Activated T-helper 1 cell treated with anti-CD3 and anti-CD28 coated beads, Interleukin-12 subunit alpha, Interleukin-12 subunit beta, Interleukin-2, Interleukin-4 antibody, amounts not matched to agents 30 ng/mL and 10 ng/mL and 1 ng/mL, durations not matched to agents 14 hours and 24 hours and 36 hours (primary cell): ENCODE results near the gene IFI30. TPM values are rescaled to one million over a fixed set of nuclear protein-coding genes. Genes with fewer than 3 reads are reported as not detected.

Source experiments
- DNase-seq: peaks from one replicate; pipeline ENCODE4 v3.0.0; 2021; ENCODE audit warnings: low spot score
- H3K27ac Mint-ChIP-seq: one replicate; pipeline ENCODE4 v1.8.0; 2021; ENCODE audit warnings: mild to moderate bottlenecking, mixed read lengths
- H3K27me3 Mint-ChIP-seq: one replicate; pipeline ENCODE4 v1.8.0; 2022; ENCODE audit warnings: mild to moderate bottlenecking, moderate library complexity, mixed read lengths; ENCODE audit not compliant: insufficient read depth
- H3K36me3 Mint-ChIP-seq: one replicate; pipeline ENCODE4 v1.8.0; 2021; ENCODE audit warnings: low read depth, mixed read lengths
- H3K4me1 Mint-ChIP-seq: one replicate; pipeline ENCODE4 v1.8.0; 2021; ENCODE audit warnings: low read depth, mixed read lengths
- H3K4me3 Mint-ChIP-seq: one replicate; pipeline ENCODE4 v1.8.0; 2021; ENCODE audit warnings: mild to moderate bottlenecking, moderate library complexity, mixed read lengths
- H3K9me3 Mint-ChIP-seq: one replicate; pipeline ENCODE4 v1.8.0; 2021; ENCODE audit warnings: mixed read lengths
- intact Hi-C: fragments of 100-400 bp; cut with micrococcal nuclease; formaldehyde crosslinking; loops from one replicate; pipeline ENCODE4 v1.15.1; 2024
- total RNA-seq: library from RNA; stranded (reverse); gene quantifications from 2 replicates; pipeline ENCODE4 v1.2.3, GENCODE V29; 2022

IFI30 gene
- total RNA-seq, 1 donor from 2014 or later, result 49.9 TPM

DNA sequence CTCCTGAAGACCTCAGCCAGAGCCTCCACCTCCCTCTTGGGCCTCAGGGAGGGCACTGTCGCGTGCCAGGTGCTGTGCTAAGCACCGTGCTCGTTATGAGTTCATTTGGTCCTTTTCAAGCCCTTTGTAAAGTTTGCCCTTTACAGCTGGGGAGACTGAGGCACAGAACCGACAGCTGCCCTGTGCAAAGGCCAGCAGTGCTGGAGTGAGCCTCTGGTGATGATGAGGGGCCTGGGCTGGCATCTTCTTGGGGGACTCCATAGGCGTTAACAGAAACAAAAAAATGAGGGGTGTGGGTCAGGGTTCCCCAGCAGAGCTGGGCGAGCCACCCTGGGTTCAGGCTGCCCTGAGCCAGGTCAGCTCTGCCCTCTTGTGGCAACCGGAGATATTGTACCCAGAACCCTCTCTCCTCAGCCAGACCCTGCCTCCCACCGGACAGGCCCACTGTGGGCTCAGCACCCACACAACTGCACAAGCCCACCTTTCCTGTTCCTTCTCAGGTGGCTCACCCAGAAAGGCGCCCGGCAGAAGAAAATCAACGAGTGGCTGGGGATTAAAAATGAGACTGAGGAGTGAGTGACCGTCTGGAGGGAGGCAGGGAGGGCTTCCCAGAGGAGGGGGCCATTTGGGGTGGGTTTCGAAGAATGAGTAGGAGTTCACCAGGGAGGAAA lies 5.5 kb upstream of the IFI30 start:
- H3K9me3 Mint-ChIP-seq, result no peaks in the 10 kb centered on the region
- intact Hi-C loops, result loop anchor here (1.0 kb wide), 2 partner anchors 55 to 105 kb away; no protein-coding TSS in a partner anchor
- DNase-seq, result peak; percentile 54
- no peak overlapping the region for H3K4me3 Mint-ChIP-seq
- peaks cover 12% of the 10 kb centered on the region for H3K36me3 Mint-ChIP-seq
- peaks cover 3% of the 10 kb centered on the region for H3K27me3 Mint-ChIP-seq
- no peak overlapping the region for H3K27ac Mint-ChIP-seq
- peaks cover 4% of the 10 kb centered on the region for H3K4me1 Mint-ChIP-seq

DNA sequence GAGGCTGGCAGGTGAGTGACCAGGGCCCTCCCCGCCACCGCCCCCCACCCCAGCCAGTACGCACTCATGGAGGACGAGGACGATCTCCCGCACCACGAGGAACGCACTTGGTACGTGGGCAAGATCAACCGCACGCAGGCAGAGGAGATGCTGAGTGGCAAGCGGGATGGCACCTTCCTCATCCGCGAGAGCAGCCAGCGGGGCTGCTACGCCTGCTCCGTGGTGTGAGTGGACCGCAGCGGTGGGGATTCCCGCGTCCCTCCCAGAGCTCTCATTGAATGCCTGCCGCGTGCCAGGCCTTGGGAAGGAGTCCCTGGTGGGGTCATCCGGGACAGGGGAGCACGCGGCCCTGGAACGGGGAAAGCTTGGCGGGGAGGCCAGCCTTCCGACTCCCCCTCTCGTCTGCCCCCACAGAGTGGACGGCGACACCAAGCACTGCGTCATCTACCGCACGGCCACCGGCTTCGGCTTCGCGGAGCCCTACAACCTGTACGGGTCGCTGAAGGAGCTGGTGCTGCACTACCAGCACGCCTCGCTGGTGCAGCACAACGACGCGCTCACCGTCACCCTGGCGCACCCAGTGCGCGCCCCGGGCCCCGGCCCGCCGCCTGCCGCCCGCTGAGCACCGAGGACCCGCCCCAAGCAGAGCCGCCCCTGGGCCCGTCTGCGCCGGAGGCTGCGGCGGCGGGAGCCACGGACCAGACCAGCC lies 4.8 kb upstream of the IFI30 start:
- H3K9me3 Mint-ChIP-seq, result no peaks in the 10 kb centered on the region
- no peak for DNase-seq
- H3K27me3 Mint-ChIP-seq, result peaks cover 3% of the 10 kb centered on the region
- H3K4me3 Mint-ChIP-seq, result no peak overlapping the region
- intact Hi-C loops, result loop anchor here (1.0 kb wide), 2 partner anchors 56 to 106 kb away; no protein-coding TSS in a partner anchor
- H3K4me1 Mint-ChIP-seq, result peaks cover 9% of the 10 kb centered on the region
- peaks cover 9% of the 10 kb centered on the region for H3K36me3 Mint-ChIP-seq
- no peak overlapping the region for H3K27ac Mint-ChIP-seq

DNA sequence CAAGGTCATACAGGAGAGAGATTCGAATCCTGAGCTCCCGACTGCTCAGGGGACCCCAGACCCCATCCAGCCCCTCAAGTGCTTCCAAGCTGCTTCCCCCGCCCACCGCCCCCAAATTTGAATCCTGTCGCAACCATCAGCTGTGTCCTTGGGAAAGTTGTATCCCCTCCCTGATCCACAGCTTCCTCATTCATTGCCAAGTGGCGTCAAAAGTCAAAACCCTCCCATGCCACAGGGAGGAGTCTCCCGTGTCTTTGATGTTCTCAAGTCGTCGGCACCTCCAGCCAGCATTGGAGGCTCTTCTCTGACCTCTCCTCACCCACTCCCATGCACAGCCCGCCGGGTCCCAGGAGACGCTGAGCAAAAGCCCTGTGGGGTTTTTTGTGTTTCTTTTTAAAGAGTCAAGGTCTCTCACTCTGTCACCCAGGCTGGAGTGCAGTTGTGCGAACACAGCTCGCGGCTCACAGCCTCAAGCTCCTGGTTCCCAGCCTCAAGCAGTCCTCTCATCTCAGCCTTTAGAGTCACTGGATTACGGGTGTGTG lies 2.8 kb upstream of the IFI30 start:
- H3K36me3 Mint-ChIP-seq, result peaks cover 16% of the 10 kb centered on the region
- intact Hi-C loops, result loop anchor here (5.0 kb wide), 1 partner anchor 163 kb away; the partner anchor contains the start of gene ARRDC2
- H3K4me1 Mint-ChIP-seq, result peaks cover 21% of the 10 kb centered on the region
- H3K9me3 Mint-ChIP-seq, result no peaks in the 10 kb centered on the region
- no peak for DNase-seq
- H3K27ac Mint-ChIP-seq, result no peak overlapping the region
- no peak overlapping the region for H3K4me3 Mint-ChIP-seq
- H3K27me3 Mint-ChIP-seq, result peaks cover 3% of the 10 kb centered on the region

DNA sequence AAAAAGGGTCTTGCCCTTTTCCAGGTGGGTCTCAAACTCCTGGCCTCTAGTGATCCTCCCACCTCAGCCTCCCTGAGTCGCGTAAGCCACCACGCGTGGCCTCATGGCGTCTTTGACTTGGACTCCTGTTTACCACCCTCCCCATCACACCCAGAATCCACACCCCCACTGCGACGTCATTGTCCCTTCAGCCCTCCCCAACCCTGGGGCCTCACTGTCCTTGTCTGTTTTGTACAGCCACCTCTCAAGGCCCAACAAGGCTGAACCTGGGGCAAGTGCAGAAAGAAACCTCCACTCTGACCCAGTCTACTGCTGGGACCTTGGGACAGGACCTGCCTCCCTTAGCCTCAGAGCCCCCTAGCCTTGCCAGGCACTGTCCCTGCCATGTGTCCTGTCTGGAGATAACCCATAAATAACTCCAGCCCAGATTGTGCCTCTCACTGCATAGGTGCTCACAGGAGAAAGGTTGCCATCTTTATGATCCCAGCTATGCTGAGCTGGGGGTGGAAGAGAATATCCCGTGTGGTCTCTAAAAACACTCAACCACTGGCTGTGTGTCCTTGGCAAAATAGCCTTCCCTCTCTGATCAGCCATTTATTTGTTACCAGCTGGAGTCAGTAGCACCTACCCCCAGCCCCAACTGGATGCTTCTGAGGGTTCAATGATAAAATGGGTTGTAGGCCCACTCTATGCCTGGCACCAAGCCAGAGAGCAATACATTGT lies 1.8 kb upstream of the IFI30 start:
- DNase-seq, result no peak
- Mint-ChIP-seq H3K9me3 (no peaks in the 10 kb centered on the region), H3K4me1 (peaks cover 27% of the 10 kb centered on the region), H3K36me3 (peaks cover 21% of the 10 kb centered on the region), H3K27ac (no peak overlapping the region), H3K4me3 (peak overlapping the region; percentile 15), H3K27me3 (peaks cover 3% of the 10 kb centered on the region)
- intact Hi-C loops, result loop anchor here (5.0 kb wide), 1 partner anchor 164 kb away; the partner anchor contains the start of gene ARRDC2

DNA sequence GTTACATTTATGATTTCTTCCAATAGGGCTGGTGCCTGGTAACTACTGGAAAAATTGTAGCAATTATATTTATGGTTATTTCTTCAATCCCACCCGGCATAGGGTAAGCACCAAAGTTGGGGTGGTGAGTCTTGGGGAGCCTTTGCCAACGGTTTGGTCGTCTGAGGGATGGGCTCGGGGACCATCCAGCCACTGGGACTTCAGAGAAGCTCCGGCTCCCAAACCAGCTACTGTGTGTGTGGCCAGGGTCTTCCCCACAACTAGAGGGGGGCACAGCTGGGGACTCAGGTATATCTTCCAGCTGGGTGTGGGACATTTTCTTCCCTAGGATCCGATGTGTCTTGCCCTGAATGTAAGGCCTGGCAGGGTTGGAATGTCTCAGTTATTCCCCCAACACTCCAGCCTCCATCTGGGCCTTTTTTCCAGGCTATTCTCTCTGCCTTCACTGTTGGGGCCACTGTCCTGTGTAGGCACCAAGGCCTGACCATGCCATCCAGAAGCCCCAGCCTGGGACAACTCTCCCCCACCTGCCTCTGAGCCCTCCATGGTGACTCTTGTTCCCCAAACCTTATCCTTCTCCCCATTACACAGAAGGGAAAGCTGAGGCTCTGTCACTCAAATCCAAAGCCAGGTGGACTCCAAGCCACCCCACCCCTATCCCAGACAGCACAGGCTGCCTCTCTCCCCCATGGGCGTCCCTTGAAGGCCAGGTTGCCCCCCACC lies 1.1 kb upstream of the IFI30 start:
- Mint-ChIP-seq H3K27ac (no peak overlapping the region), H3K27me3 (peaks cover 3% of the 10 kb centered on the region), H3K4me1 (peaks cover 27% of the 10 kb centered on the region), H3K9me3 (no peaks in the 10 kb centered on the region), H3K36me3 (peaks cover 24% of the 10 kb centered on the region), H3K4me3 (peak overlapping the region; percentile 69)
- no peak for DNase-seq
- intact Hi-C loops, result loop anchor here (1.0 to 5.0 kb wide), 3 partner anchors 11 to 165 kb away; partner anchors contain the start of gene ARRDC2

DNA sequence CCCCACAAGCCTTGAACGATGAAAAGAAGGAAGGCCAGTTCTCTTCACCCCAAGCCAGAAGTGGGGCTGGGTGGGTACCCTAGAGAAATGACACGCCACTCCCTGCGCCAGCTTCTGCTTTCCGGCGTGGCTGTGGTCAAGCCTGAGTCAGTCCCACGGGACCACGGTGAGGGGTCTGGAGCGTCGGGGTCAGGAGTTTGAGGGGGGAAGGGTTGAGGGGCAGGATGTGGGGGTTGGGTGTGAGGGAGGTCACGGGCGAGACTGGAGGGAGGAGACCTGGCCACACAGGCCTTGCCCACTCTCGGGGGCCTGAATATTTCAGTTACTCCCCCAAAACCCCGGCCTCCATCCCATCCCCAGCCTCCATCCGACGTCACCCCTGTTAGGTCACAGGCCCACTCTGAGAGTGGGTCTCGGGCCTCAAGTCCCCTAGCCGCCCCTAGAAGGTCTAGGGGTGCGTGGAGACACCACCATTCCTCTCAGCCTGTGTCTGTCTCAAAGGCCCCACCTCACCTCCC lies 500 bp upstream of the IFI30 start:
- peak overlapping the region; percentile 61 for H3K27ac Mint-ChIP-seq
- peaks cover 27% of the 10 kb centered on the region for H3K4me1 Mint-ChIP-seq
- H3K27me3 Mint-ChIP-seq, result peaks cover 3% of the 10 kb centered on the region
- H3K4me3 Mint-ChIP-seq, result peak overlapping the region; percentile 91
- H3K36me3 Mint-ChIP-seq, result peaks cover 27% of the 10 kb centered on the region
- intact Hi-C loops, result loop anchor here (1.0 to 5.0 kb wide), 3 partner anchors 12 to 166 kb away; partner anchors contain the start of gene ARRDC2
- DNase-seq, result no peak
- H3K9me3 Mint-ChIP-seq, result no peaks in the 10 kb centered on the region

DNA sequence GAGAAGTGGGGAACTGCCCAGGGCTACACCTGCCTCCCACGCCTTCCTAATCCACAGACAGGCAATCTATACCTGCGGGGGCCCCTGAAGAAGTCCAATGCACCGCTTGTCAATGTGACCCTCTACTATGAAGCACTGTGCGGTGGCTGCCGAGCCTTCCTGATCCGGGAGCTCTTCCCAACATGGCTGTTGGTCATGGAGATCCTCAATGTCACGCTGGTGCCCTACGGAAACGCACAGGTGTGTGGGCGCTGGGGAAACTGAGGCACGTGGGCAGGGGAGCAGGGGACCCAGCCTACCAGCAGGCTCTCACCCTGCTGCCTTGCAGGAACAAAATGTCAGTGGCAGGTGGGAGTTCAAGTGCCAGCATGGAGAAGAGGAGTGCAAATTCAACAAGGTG lies 1.4 kb downstream of the IFI30 start:
- Mint-ChIP-seq H3K36me3 (peaks cover 30% of the 10 kb centered on the region), H3K9me3 (no peaks in the 10 kb centered on the region), H3K27ac (peak overlapping the region; percentile 52), H3K27me3 (peaks cover 3% of the 10 kb centered on the region), H3K4me1 (peaks cover 27% of the 10 kb centered on the region), H3K4me3 (peak overlapping the region; percentile 91)
- DNase-seq, result no peak
- intact Hi-C loops, result loop anchor here (5.0 kb wide), 1 partner anchor 168 kb away; the partner anchor contains the start of gene ARRDC2

DNA sequence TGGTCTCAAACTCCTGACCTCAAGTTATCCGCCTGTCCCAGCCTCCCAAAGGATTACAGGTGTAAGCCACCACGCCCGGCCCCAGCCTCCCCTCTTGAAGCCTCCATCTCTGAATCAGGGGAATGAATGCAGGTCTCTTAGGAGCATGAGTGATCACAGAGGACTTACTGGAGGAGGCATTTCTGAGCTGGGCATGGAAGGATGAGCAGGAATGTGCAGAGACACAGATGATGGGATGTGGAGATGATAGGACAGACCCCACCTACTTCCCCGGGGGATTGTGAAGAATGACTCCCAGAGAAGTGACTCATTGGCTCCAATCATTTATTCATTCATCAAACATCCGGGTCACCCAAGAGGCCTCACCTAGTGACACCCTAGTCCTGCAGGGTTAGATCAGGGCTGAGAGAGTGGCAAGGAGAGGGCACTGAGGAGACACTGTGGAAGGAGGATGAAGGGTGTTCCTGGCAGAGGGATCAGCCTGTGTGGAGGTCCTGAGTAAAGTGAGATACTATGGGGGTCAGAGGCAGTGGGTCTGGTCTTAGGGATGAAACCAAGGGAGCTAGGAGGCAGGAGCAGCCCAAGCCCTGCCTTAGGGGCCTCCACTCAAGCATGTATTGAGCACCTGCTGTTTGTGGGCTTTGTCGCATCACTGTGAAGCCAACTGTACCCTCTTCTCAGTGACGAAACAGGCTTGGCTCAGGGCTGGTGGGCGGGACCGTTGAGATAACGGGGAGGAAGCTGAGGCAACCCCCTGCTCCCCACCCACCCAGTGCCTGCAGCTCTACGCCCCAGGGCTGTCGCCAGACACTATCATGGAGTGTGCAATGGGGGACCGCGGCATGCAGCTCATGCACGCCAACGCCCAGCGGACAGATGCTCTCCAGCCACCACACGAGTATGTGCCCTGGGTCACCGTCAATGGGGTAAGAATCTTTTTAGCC lies 3.0 kb downstream of the IFI30 start:
- intact Hi-C loops, result no loop called here
- Mint-ChIP-seq H3K27ac (no peak overlapping the region), H3K36me3 (peaks cover 30% of the 10 kb centered on the region), H3K9me3 (no peaks in the 10 kb centered on the region), H3K27me3 (peaks cover 3% of the 10 kb centered on the region), H3K4me1 (peaks cover 27% of the 10 kb centered on the region), H3K4me3 (no peak overlapping the region)
- DNase-seq, result no peak

DNA sequence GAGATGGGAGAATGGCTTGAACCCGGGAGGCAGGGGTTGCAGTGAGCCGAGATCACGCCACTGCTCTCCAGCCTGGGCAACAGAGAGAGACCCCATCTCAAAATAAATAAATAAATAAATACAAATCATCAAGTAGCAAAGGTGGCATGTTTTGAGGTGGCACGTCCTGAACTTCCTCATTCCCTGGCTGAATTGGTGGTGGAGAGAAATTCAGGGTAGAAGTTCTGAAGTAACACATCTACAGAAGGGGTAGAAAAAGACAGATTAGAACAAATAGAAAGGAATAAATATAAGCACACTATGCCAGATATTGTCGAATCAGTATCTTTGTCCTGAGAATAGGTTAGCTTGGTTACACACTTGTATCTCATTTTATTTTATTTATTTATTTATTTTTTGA lies 6.3 kb downstream of the IFI30 start:
- intact Hi-C loops, result no loop called here
- H3K4me3 Mint-ChIP-seq, result no peak overlapping the region
- H3K36me3 Mint-ChIP-seq, result peaks cover 28% of the 10 kb centered on the region
- H3K27ac Mint-ChIP-seq, result no peak overlapping the region
- no peaks in the 10 kb centered on the region for H3K9me3 Mint-ChIP-seq
- H3K4me1 Mint-ChIP-seq, result peaks cover 9% of the 10 kb centered on the region
- no peak for DNase-seq
- H3K27me3 Mint-ChIP-seq, result no peaks in the 10 kb centered on the region

DNA sequence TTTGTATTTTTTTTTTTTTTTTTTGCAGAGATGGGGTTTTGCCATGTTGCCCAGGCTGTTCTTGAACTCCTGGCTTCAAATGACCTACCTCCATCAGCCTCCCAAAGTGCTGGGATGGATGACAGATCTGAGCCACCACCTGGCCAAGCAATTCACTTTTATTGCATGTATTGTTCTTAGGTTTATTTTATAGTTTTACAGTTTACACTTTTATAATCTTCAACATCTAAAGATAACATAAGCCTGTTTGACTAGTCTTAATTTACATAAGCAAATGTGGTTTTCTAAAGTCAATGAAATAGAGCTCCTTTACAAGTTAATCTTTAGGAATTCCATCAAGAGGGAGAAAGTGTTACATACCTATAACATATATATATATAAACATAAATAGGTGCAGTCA lies 9.9 kb downstream of the IFI30 start:
- Mint-ChIP-seq H3K9me3 (no peaks in the 10 kb centered on the region), H3K27ac (no peak overlapping the region), H3K4me3 (no peak overlapping the region), H3K36me3 (peaks cover 3% of the 10 kb centered on the region), H3K27me3 (no peaks in the 10 kb centered on the region), H3K4me1 (no peaks in the 10 kb centered on the region)
- no peak for DNase-seq
- intact Hi-C loops, result no loop called here

DNA sequence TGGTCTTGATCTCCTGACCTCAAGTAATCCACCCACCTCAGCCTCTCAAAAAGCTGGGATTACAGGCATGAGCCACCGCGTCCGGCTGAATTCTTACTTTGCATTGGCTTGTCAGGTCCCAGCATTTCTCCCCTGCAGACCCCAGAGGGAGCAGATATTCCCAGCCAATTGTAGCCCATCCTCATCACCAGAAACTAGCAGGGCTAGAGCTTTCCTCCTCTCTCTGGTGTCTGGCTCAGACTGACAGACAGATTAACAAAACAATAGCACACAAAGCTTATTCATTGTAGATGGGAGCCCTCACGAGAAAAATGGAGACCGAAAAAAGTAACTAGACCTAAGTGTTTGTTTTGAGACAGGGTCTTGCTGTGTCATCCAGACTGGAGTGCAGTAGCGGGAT lies 11.9 kb downstream of the IFI30 start:
- Mint-ChIP-seq H3K36me3 (no peaks in the 10 kb centered on the region), H3K4me3 (no peak overlapping the region), H3K9me3 (no peaks in the 10 kb centered on the region), H3K27me3 (no peaks in the 10 kb centered on the region), H3K4me1 (no peaks in the 10 kb centered on the region), H3K27ac (no peak overlapping the region)
- intact Hi-C loops, result no loop called here
- no peak for DNase-seq
